GM12892 (cell line): Measurements from ENCODE around the gene P3H2.

Experiments
- POLR2A ChIP-seq: IDR thresholded peaks from 2 replicates; pipeline ENCODE4 v1.6.1; 2011; ENCODE audit warnings: low read depth, low read length, control low read depth
- POLR2AphosphoS5 ChIP-seq: IDR thresholded peaks from 2 replicates; pipeline ENCODE4 v1.6.1; 2011; ENCODE audit warnings: low read depth, low read length, control low read depth
- TAF1 ChIP-seq: IDR thresholded peaks from 2 replicates; pipeline ENCODE4 v1.6.1; 2011; ENCODE audit warnings: low read depth, mild to moderate bottlenecking, control low read depth, low read length, borderline replicate concordance

DNA sequence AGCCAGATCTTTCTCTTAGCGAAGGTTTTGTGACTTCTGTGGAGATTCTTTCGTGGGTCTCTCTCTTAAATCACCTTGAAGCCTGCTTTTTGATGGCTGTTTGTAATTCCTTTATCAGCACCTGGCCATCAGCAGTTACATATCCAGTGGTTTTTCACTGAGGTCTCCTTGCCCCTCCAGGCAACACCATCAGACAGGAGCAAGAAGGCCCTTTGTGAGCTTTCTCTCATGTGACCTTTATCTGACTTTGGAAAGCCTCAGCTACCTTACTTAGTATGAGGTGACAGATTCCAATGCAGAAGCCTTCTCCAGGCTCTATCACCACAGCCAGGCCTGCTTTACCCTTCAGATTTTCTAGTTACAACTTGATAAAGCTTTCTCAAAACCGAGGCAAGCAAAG is 30.0 kb upstream of the P3H2 start:
- no peak for TF ChIP-seq POLR2A
- TF ChIP-seq TAF1 = no peak
- no peak for TF ChIP-seq POLR2AphosphoS5
